ENCODE measurements around the gene SAP130.

SAP130 gene

DNA sequence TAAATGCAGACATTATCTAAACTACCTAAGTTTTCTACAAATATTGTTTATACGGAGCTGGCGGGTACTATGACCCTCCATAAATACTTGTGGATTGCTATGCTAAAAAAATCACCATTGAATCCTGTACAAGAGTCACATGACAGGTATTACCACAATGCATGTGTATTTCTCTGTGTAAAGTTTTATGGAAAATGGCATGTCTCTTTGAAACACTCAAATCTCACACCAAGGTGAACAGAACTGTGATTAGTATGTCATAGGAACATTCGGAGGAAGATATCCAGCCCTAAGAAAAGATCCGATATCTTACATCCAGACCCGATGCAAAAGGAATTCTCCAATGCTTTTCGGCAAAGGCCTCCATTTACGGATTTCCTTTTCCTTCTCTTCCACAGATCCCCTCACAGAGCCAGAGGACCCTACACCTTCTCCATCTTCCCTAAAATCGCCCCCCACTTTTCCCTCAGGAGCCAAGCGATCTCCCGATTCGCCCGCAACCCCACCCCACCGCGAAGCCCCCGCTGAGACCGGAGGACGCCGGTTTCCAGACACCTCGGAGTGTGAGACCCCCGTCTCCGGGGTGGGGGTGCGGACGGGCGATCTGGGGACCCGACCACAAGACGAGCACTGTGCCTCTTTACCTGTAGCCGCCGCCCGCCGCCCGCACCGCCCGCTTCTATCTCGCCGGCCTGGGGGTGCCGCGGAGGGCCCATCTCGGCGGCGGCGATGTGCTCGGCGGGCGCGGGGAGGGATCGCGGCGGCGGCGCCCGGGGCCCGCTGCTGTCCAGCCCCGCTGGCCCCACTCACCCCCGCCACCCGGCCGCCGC is 1.2 kb downstream of the SAP130 start:
- no peak for DNase-seq (ENCODE audit: low read depth)

DNA sequence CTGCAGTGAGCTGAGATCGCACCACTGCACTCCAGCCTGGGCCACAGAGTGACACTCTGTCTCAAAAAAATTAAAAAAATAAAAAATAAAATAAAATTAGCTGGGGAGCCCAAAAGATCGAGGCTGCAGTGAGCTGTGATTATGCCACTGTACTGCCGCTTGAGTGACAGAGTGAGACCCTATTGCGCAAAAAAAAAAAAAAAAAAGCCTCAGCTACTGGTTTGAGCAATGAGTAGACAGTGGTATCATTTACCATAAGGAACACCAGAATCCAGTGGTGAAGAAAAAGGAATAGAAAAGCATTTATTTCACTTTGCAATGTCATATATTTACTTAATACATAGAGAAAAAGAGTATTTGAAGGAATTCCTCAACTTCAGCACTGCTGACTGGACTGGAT is 3.0 kb downstream of the SAP130 start:
- DNase-seq (ENCODE audit: low read depth): no peak

DNA sequence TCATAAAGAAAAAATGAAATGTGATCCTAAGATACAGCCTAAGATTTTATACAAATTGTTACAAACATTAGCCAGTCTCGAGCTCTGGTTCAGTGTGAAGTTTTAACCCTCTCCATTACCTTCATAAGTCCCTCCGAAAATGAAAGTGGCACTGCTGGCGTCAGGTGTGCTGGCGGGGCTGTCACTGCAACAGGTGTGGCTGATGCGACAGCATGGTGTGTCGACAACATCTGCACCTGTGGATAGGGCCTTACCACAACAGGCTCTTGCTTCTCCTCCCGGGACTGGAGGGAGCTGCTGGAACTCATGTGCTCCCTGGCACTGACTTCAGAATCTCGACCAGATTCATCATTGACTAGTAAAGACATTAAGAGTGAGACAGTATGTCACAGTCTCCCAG is 10.3 kb downstream of the SAP130 start:
- no peak for DNase-seq (ENCODE audit: low read depth)

DNA sequence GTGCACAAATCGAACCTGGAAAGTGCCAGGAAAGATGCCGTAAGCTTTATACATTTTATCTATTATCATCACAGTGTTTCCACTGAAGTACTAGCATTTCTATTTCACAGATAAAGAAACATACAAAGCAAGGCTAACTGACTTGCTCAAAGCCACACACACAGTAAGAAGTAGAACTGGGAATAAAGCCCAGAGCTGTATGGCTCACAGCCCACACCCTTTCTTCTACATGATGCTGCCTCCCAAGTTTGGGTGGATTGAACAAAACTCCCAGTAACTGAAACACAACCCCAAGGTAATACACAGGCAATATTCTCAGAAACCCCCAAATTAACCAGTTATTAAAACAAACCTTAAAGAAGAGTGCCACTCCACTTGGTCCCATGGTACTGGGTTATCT is 11.2 kb downstream of the SAP130 start:
- DNase-seq (ENCODE audit: low read depth): no peak

DNA sequence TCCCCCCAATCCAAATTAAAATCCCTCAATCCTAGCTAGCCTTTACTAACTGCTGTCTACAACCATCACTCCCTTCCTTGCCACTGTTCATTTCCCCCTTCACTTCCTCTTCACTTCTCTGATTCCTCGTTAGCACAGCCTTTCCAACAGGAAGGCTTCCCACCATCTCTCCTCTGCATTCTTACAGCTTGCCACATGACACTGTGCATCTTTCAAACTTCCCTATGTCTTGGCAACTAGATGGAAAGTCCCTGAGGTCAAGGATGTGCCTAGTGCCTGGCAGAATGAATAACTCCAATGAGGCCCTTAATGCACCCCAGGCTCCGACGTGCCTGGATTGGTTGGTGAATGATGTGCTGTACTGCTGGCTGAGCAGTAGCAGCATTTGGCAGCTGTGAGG is 15.2 kb downstream of the SAP130 start:
- no peak for DNase-seq (ENCODE audit: low read depth)

DNA sequence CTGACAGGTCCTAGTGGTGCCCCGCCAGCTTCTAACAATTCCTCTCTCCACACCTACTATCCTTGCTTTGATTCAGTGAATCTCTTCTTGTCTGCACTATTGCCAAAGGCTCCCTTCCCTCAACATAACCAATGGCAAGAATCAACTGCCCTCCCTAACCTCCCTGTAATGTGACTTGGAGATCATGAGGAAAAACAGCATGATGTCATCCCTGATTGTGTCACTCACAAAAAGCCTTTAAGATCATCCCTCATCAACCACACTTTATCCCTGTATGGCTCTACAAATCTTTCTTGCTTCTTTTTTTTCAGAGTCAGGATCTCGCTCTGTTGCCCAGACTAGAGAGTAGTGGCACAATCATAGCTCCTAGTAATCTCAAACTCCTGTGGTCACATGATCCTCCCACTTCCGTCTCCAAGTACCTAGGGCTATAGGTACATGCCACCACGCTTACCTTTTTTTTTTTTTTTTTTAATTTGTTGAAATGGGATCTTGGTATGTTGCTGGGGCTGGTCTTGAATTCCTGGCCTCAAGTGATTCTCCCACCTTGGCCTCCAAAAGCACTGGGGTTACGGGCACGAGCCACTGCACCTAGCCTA is 19.7 kb downstream of the SAP130 start:
- DNase-seq (ENCODE audit: low read depth): no peak

DNA sequence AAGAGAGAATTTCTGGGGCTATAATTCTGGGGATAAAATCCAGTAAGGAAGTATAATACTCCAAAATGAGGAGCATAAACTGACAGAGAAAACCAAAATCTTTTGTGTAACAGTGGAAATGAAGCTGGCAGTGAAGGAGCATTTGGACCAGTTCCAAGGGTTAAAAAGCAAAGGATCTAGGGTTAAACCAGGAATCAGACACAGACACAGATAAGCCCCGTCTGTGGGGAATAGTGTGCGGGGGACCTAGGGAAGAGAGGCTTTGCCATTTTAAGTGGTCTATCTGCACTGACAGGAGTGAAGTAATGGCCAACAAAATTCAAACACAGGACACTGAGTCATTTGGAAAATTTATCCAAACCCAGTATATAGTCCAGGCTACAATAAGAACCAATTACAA is 23.4 kb downstream of the SAP130 start:
- DNase-seq (ENCODE audit: low read depth): no peak

DNA sequence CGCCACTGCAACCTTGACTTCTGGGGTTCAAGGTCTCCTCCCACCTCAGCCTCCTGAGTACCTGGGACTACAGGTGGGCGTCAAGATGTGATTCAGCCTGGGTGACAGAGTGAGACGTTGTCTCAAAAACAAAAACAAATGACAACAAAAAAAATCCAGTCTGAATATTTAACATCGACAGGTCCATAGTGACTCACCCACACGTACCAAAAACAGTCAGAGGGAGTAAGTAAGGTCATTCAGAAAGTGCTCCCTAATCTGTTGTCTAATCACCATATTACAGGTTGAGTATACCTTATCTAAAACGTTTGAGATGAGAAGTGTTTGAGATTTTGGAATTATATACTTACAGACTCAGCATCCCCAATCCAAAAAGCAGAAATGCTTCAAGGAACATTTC is 24.4 kb downstream of the SAP130 start:
- no peak for DNase-seq (ENCODE audit: low read depth)

DNA sequence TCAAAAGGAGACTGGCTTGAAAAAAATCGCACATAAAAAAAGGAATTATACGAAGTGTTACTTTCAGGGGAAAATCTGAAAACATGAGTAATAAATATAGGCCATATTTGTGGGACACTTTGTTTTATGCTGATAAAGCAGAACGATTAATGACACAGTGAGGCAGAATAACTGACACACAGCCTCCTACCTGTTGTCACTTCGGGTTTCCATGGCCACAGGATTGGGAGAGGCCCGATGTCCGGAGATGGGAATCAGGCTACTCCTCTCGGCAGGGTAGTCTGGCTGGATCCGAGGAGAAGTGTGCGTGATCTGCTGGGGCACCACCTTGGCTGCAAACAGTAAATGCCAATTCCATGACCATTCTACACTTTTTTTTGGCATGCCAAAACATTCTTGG is 31.7 kb downstream of the SAP130 start:
- no peak for DNase-seq (ENCODE audit: low read depth)

DNA sequence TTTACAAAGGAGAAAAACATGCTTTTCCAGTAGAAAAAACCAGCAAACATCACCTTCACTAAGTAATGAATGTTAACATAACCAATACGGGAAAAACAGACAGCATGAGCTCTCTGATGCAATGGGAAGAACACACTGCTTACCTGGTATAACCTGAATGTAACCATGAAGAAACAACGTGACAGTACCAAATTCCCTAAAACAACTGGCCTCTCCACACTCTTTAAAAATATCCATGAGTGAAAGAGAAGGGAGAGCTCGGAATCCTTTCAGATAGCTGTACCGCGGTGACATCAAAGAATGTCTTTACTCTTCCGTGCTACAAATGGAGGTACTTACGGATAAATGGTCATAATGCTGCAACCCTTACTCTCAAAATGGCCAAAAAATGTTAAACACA is 32.1 kb downstream of the SAP130 start:
- DNase-seq (ENCODE audit: low read depth): no peak

DNA sequence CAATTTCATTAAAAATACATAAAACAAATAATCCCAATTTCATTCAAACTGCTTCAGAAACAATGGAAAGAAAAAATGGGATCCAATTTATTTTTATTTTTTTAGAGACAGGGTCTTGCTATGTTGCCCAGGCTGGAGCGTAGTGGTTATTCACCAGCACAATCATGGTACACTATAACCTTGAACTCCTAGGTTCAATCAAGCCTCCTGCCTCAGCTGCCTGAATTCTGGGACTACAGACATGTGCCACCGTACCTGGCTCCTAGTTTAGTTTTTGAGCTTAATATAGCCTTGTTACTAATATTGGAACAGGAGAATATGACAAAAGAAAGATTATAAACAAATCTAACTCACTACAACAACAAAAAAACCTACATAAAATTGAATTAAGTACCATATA is 34.2 kb downstream of the SAP130 start:
- no peak for DNase-seq (ENCODE audit: low read depth)

DNA sequence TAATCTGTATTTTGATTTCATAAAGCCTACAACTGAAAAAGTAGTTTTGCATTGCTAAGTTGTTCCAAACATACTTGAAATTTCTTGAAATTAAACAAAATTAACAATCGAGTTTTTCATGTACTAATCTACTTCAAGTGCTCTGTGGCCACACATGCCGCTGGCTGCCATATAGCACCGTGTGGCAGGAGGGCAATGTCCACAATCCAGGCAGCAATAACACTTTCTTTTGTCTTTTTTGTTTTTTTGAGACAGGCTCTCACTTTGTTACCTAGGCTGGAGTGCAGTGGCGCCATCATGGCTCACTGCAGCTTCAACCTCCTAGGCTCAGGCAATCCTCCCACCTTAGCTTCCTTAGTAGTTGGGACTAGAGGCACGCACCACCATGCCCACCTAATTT is 36.1 kb downstream of the SAP130 start:
- DNase-seq (ENCODE audit: low read depth): no peak

DNA sequence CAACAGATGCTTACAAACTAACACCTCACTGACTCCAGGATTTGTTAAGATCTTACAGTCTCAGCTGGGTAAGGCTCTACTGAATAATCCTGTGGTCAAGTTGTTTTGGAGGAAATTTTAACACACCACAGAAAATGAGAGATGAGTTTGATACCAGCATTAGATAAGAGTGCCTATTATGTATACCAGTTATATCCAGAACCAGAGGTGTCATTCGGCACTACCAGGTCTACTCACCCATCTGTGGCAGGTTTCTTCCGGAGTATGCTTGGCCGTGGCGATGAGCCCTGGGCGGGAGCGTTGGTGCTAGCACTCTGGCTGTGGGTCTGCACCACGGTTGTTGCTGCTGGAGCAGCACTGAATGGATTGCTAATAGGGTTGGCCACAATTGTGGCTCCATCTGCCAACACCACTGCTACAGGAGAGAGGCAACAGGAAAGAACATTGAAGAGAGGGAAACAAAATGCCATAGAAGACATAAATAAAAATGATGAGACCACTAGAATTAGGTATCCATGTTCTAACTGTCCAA is 41.2 kb downstream of the SAP130 start:
- no peak for DNase-seq (ENCODE audit: low read depth)

DNA sequence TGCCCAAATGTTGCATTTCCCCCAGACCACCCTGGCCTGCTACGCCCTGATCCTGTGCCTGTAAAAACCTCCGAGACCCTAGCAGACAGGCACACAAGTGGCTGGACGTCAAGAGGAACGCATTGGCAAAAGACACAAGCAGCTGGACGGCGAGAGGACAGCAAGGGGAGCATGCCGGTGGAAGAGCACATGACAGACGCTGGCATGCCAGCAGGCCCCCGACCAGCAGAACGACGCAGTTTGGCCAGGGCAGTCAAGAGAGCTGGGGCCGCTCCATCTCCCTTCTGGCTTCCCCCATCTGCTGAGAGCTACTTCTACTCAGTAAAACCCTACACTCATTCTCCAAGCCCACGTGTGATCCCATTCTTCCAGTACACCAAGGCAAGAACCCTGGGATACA is 42.1 kb downstream of the SAP130 start:
- DNase-seq (ENCODE audit: low read depth): no peak

DNA sequence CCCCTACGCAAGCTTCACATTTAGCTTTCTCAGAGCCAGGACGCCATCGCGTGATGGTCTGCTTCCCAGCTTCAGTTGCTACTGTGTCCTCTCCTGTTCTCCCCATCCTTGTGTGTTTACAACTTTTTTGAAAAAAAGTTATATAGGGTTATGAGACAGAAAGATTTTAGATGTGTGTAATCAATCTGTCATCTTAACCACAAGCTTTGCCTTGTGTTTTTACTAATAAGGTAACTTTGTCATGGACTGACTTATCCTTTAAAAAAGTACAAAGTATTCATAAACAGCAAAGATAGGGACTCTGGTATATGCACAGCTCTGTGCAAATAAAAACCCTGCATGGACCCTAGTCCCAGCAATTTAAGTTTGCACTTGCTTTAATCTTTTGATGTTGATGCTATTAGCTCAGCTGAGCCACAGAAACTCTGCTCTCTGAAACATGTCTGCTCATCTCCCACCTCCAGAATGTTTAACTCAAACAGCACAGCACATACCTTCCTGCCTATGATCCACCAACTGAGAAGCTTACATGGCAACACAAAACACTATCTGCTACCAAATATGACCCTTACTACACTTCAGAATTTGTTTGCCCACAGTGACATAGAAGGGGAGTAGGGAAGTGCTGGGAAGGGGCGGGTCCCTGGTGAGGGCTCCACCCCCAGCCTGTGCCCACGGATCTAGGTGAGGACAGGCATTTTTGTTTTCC is 42.7 kb downstream of the SAP130 start:
- no peak for DNase-seq (ENCODE audit: low read depth)

DNA sequence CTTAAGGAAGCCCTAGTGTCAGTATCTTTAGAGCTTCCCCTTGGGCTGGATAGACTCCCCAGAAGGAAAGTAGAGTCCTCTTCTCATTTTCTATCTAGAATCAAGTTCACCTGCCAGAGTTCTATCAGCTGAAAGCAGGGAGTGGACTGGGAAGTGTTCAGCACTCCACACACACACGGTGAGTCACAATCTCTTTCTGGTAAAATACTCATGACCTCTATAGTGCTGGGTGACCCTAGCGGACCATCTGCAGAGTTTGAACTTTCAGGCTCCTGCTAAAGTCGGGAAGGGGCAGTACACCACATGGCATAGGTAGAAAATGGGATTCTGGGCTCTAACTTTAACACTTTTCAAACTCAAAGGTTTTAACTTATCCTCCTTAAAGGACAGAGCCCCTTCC is 43.3 kb downstream of the SAP130 start:
- DNase-seq (ENCODE audit: low read depth): no peak

DNA sequence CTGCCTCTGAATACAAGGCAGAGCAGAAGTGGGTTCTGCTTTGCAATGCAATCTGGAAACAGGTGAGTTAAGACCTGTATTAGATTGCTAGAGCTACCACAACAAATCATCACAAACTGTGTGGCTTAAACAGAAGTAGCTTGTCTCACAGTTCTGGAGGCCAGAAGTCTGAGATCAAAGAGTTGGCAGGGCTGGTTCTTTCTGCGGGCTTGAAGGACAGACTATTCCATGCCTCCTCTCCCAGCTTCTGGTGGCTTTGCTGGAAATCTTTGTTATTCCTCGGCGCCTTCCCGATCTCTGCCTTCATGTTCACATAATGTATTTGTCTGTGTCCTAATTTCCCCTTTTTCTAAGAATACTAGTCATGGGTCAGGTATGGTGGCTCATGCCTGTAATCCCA is 58.4 kb downstream of the SAP130 start:
- DNase-seq (ENCODE audit: low read depth): no peak

DNA sequence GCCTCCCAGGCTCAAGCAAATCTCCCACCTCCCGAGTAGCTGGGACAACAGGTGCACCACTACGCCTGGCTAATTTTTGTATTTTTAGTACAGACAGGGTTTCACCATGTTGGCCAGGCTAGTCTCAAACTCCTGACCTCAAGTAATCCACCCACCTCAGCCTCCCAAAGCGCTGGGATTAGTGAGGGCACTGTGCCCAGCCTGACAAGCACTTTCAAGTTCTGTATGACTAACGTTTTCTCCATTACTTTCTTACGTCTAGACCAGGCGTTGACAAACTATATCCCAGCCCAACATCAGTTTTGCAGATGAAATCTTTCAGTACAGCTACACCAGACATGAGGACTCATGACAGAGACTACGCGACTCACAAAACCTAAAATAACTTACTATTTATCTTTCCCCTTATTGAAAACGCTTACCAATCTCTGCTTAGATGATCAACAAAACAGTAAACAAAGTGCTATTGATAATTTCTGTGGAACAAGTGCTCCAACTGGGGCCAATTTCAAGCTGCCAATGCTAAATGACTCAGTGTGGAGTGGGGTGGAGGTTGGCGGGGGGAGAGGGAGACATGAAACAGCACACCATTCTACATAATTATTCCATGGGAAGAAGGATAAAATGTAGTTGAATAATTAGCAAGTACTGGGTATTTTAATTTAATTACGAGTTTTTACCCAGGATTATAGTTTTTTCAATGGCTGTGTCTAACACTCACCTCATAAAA is 59.1 kb downstream of the SAP130 start:
- DNase-seq (ENCODE audit: low read depth): no peak

DNA sequence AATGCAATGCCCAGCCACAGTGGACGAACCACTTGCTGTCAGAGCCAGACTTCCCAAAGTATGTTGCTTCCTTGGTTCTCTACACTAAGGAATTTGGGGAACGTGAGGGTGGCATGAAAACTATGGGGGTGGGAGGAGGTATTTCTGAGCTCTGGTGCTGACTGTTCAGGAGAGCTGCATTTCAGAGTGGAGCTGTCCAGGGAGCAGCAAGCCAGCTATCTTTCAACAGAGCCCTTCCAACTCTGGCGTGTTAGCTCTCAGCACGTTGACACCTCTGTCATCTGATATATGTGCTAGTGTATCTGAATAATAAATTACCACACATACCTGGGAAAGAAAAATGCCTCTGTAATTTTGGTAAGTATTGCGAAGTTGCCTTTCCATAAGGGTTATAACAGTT is 66.1 kb downstream of the SAP130 start:
- no peak for DNase-seq (ENCODE audit: low read depth)

DNA sequence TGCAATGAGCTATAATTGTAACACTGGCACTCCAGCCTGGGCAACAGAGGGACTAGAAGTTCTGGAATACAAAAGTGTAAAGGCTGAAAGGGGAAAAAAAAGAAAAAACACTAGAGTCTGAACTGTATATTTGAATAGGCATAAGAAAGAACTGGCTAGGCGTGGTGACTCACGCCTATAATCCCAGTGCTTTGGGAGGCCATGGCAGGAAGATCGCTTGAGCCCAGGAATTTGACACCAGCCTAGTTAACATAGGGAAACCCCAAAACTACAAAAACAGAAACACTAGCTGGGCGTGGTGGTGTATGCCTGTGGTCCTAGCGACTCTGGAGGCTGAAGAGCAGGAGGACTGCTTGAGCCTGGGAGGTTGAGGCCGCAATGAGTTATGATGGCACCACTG is 70.6 kb downstream of the SAP130 start:
- no peak for DNase-seq (ENCODE audit: low read depth)

DNA sequence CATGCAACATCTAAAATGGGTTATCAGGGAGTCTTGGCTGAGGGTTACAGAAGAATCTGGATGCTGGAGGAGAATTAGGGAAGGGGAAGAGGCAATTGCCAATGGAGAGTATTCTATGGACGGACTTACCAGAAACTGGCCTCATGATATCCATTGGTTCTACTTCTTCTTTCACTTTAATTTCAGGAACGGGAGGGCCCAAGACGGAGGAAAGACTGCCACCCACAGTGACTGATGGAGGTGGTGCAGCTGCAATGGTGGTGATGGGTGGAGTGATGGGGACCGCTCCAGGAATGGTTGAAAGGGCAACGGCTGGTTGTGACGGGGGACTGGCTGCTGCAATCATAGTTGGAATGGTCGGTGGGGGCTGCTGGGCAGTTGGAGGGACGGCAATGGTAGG is 73.0 kb downstream of the SAP130 start:
- no peak for DNase-seq (ENCODE audit: low read depth)

DNA sequence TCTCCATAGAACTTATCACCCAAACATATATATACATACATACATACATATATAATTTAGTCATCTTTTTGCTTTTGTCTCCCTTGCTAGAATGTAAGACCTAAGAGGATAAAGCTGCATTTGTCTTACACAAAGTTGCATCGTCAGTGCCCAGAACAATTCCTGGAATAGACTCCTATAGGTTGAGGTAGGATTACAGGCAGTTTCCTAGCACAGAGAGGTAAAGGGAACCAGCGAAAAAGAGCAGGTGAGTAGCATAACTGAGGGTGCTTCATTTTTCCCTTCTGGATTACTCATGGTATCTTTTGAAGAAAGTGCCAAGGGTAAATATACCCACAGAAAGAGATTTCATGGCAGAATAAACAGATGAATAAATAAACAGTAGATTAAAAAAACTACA is 74.0 kb downstream of the SAP130 start:
- no peak for DNase-seq (ENCODE audit: low read depth)

Measured in HS-5 (cell line).